Brain microvascular endothelial cell (primary cell): ENCODE measurements around the gene YLPM1.

Experiments used
- DNase-seq: peaks from one replicate; pipeline ENCODE4 v3.0.0-alpha.2; 2020
- H3K27ac ChIP-seq: fragments of 250-450 bp; sonication (Bioruptor Pico); 2 replicates; pipeline ENCODE4 v1.5.1; 2020; ENCODE audit warnings: mild to moderate bottlenecking, moderate library complexity
- H3K27me3 ChIP-seq: fragments of 250-450 bp; sonication (Bioruptor Pico); replicated peaks from 2 replicates; pipeline ENCODE4 v1.5.1; 2020; ENCODE audit warnings: mild to moderate bottlenecking
- H3K36me3 ChIP-seq: fragments of 250-450 bp; sonication (Bioruptor Pico); replicated peaks from 2 replicates; pipeline ENCODE4 v1.5.1; 2020; ENCODE audit warnings: mild to moderate bottlenecking
- H3K4me3 ChIP-seq: 2 replicates; pipeline ENCODE4 v1.5.1; 2011; ENCODE audit warnings: low read depth, mild to moderate bottlenecking, control low read depth, low read length, moderate library complexity
- in situ Hi-C: cut with HindIII; loops from 2 replicates; pipeline ENCODE4 v1.10.0; 2017; ENCODE audit warnings: low sequenced_read_pairs, low pct_ligation_motif_present
- TF ChIP-seq, protein P1 (sequence below): IDR thresholded peaks from 2 replicates; pipeline ENCODE4 v1.5.1; 2011; ENCODE audit warnings: low read depth, mild to moderate bottlenecking, moderate library complexity, low read length, control low read depth, inconsistent platforms; ENCODE audit errors: missing control alignments

YLPM1 gene

DNA sequence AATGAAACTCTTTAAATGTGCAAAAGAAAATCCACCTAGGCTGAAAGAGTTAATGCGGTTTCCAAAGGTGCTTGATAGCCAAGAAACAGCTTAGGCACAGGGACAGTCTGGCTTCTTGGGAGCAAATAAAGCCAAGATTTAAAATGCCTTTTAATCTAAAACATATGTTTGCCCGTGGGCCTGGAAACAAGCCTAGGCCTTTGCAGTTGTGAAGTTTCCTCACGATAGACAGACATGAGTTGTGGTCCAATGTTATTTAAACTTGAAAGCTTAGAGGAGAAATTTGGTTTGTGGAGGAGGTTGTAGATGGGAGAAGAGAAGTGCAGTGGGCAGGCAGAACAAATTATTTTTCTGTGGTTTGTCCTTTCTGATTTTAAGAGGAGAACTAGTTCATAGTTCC lies 83.1 kb downstream of the YLPM1 start:
- H3K27ac ChIP-seq, result no peak overlapping the region

DNA sequence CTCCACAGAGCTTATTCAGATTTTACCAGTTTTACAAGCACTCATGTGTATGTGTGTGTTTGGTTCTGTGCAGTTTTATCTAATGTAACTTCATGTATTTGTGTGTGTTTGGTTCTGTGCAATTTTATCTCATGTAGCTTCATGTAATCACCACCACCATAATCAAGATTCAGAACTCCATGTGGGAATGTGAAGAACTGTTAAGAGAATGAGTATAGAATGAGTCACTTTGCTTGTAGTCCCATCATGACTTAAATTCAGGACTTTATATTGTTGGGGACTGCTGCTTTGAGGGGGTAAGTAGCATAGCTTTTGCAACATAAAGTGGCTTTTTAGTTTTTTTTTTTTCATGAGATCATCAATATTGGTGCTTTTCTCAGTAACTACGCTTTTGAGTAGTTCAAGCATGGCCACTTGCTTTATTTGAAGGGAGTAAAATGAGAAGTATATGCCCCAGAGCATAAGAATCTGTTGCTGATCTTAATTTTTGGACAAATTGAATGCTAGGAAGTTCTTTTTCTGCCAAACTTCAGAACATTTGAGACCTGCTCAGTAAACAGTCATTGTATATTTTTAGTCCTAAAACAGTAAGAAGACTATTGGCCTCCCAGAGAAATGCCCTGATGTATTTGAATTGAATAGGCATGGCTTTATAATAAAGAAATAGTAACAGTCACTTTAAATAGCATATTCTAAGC lies 84.0 kb downstream of the YLPM1 start:
- no peak overlapping the region for H3K4me3 ChIP-seq
- DNase-seq, result no peak
- H3K36me3 ChIP-seq, result no peaks in the 10 kb centered on the region
- no peaks in the 10 kb centered on the region for H3K27me3 ChIP-seq
- H3K27ac ChIP-seq, result no peak overlapping the region
- in situ Hi-C loops, result no loop called here
- TF ChIP-seq, protein P1, sequence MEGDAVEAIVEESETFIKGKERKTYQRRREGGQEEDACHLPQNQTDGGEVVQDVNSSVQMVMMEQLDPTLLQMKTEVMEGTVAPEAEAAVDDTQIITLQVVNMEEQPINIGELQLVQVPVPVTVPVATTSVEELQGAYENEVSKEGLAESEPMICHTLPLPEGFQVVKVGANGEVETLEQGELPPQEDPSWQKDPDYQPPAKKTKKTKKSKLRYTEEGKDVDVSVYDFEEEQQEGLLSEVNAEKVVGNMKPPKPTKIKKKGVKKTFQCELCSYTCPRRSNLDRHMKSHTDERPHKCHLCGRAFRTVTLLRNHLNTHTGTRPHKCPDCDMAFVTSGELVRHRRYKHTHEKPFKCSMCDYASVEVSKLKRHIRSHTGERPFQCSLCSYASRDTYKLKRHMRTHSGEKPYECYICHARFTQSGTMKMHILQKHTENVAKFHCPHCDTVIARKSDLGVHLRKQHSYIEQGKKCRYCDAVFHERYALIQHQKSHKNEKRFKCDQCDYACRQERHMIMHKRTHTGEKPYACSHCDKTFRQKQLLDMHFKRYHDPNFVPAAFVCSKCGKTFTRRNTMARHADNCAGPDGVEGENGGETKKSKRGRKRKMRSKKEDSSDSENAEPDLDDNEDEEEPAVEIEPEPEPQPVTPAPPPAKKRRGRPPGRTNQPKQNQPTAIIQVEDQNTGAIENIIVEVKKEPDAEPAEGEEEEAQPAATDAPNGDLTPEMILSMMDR, result no peak

More for the DNA sequence above, 83.1 kb downstream of the YLPM1 start:
- in situ Hi-C loops, result no loop called here
- H3K4me3 ChIP-seq, result no peak overlapping the region
- TF ChIP-seq, protein P1, result no peak
- no peak for DNase-seq
- no peaks in the 10 kb centered on the region for H3K36me3 ChIP-seq
- no peaks in the 10 kb centered on the region for H3K27me3 ChIP-seq

DNA sequence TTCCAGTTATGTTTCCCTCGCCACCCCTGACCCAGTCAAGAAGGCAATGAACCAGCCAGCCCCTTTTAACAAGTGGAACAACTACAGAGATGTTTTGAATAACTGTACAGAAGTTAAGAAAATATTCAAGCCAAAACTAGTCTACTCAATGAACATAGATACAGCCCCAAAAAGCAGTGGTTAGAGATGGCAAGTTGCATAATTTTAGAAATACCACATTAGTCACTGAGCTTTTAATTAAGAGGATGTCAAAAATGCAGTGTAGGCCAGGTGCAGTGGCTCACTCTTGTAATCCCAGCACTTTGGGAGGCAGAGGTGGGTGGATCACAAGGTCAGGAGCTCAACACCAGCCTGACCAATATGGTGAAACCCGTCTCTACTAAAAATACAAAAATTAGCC lies 85.7 kb downstream of the YLPM1 start:
- no peak for DNase-seq
- TF ChIP-seq, protein P1, result no peak
- Histone ChIP-seq H3K36me3 (no peaks in the 10 kb centered on the region), H3K27ac (no peak overlapping the region), H3K27me3 (no peaks in the 10 kb centered on the region), H3K4me3 (no peak overlapping the region)
- in situ Hi-C loops, result no loop called here

DNA sequence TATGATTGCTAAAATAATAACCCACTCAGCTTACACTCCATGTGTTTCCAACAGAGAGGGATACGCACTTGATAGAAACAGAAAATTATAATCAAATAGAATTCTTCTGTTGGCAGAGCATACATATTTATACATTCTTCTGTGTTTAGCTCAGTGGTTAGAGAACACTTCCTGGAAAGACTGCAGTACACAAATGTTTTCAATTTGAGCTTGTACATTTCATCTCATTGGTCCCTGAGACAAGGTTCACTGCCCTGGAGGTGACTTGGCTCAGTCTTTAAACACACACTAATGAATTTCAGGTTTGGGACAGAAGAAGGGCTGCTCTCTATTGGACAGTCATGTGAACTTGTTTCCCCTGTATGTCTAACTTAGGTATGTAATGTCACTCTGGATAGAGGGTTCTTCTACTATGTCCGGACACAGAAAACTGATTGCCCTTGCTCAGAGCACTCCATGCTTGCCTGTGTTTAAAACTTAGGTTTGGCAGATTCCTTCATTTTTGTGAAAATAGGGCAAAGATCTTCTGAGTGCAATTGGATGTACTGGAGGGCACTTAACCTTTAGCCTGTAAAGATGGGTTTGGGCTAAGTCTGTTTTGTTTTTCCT lies 89.9 kb downstream of the YLPM1 start:
- TF ChIP-seq, protein P1, result no peak
- no peak for DNase-seq
- Histone ChIP-seq H3K27me3 (no peaks in the 10 kb centered on the region), H3K36me3 (no peaks in the 10 kb centered on the region), H3K27ac (no peak overlapping the region), H3K4me3 (no peak overlapping the region)
- in situ Hi-C loops, result no loop called here

DNA sequence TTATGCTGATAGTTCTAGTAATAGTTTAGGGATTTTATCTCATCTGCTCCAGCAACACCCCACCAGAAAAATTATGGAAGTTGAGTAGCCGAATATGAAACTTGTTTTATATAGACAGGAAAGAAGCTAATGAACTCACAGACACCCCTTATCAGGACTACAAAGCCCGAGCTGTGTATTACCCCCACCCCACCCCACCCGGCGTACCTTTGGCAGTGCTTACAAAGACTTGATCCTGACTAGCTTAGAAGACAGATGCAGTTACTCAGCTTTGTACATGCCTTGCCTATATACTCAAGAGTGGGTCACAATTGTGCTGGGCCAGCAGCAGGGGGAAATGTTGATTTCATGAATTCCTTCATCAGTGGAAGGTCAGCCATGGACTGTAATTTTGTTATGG lies 90.5 kb downstream of the YLPM1 start:
- H3K36me3 ChIP-seq, result no peaks in the 10 kb centered on the region
- no peak overlapping the region for H3K27ac ChIP-seq
- in situ Hi-C loops, result no loop called here
- TF ChIP-seq, protein P1, result no peak
- no peak overlapping the region for H3K4me3 ChIP-seq
- H3K27me3 ChIP-seq, result no peaks in the 10 kb centered on the region
- no peak for DNase-seq
